H1 (cell line): ENCODE results near the gene RAB40C. TPM values are rescaled to one million over a fixed set of nuclear protein-coding genes. Genes with fewer than 3 reads are reported as not detected.

Source experiments
- CTCF ChIA-PET: fragments of 300-600 bp; sonication (Branson Sonifier 250); formaldehyde crosslinking; loops from one replicate; lab custom pipeline; 2021; ENCODE audit not compliant: partially characterized antibody; lab: Charles Lee
- POLR2A ChIA-PET: fragments of 300-600 bp; sonication (Branson Sonifier 250); formaldehyde crosslinking; loops from one replicate; lab custom pipeline; 2021; ENCODE audit warnings: inconsistent platforms; ENCODE audit not compliant: partially characterized antibody; lab: Charles Lee
- DNase-seq, 2 experiments: peaks; one replicate each; pipeline versions ENCODE4 v3.0.0 to v3.0.0-alpha.2; 2010 to 2022; ENCODE audit warnings: low spot score in 2 of 2, low read depth in 1 of 2, mixed read lengths in 1 of 2
- FAIRE-seq: peaks from 2 replicates; lab custom pipeline; 2011; peaks lifted over from hg19 to GRCh38; lab: Jason Lieb, UNC
- H2AFZ ChIP-seq: 2 replicates; pipeline ENCODE4 v1.8.1; 2012; ENCODE audit warnings: low read length, inconsistent platforms
- H2AK5ac ChIP-seq: 2 replicates; pipeline ENCODE4 v1.6.1; 2013; ENCODE audit warnings: low read depth, low read length
- H2BK120ac ChIP-seq: replicated peaks from 2 replicates; pipeline ENCODE3; 2013; ENCODE audit warnings: low read depth, low read length, inconsistent platforms
- H2BK12ac ChIP-seq: 2 replicates; pipeline ENCODE4 v1.6.1; 2013; ENCODE audit warnings: low read depth, low read length
- H2BK15ac ChIP-seq: 2 replicates; pipeline ENCODE4 v1.6.1; 2013; ENCODE audit warnings: low read length
- H2BK20ac ChIP-seq: 2 replicates; pipeline ENCODE4 v1.6.1; 2013; ENCODE audit warnings: low read length
- H2BK5ac ChIP-seq: 2 replicates; pipeline ENCODE4 v1.6.1; 2013; ENCODE audit warnings: low read depth, low read length
- H3K14ac ChIP-seq: 2 replicates; pipeline ENCODE4 v1.6.1; 2013; ENCODE audit warnings: inconsistent platforms; ENCODE audit not compliant: insufficient read length
- H3K18ac ChIP-seq: 2 replicates; pipeline ENCODE4 v1.6.1; 2013; ENCODE audit warnings: low read length; ENCODE audit errors: extremely low read depth
- H3K23ac ChIP-seq: 2 replicates; pipeline ENCODE4 v1.6.1; 2013; ENCODE audit warnings: inconsistent platforms; ENCODE audit not compliant: insufficient read length
- H3K23me2 ChIP-seq: 2 replicates; pipeline ENCODE4 v1.6.1; 2013; ENCODE audit warnings: low read depth, low read length
- H3K27ac ChIP-seq: 2 replicates; pipeline ENCODE4 v1.6.1; 2011; ENCODE audit warnings: low read depth, low read length, inconsistent platforms
- H3K27me3 ChIP-seq, 4 experiments: replicated peaks in 1 of 4; 1 replicate in 1 of 4; 2 replicates in 3 of 4; pipeline versions ENCODE4 v1.6.1 to v1.8.1; 2011 to 2013; ENCODE audit warnings: low read length in 3 of 4, mild to moderate bottlenecking in 3 of 4, inconsistent platforms in 2 of 4, mixed read lengths in 2 of 4, moderate library complexity in 1 of 4; ENCODE audit not compliant: control insufficient read depth in 3 of 4, insufficient read depth in 3 of 4; ENCODE audit errors: extremely low read depth in 1 of 4
- H3K36me3 ChIP-seq, 4 experiments: 2 replicates each; pipeline versions ENCODE4 v1.6.1 to v1.8.1; 2011 to 2013; ENCODE audit warnings: mild to moderate bottlenecking in 4 of 4, low read length in 3 of 4, moderate library complexity in 2 of 4, control low read depth in 1 of 4, inconsistent platforms in 1 of 4; ENCODE audit not compliant: insufficient read depth in 4 of 4, control insufficient read depth in 2 of 4
- H3K4ac ChIP-seq: replicated peaks from 2 replicates; pipeline ENCODE3; 2013; ENCODE audit warnings: low read length, low read depth, mixed read lengths, inconsistent platforms; ENCODE audit not compliant: insufficient read length
- H3K4me1 ChIP-seq, 4 experiments: replicated peaks in 1 of 4; 1 replicate in 1 of 4; 2 replicates in 3 of 4; pipeline versions ENCODE4 v1.6.1 to v1.8.1; 2011 to 2013; ENCODE audit warnings: low read length in 3 of 4, inconsistent platforms in 2 of 4, mixed read lengths in 1 of 4; ENCODE audit not compliant: insufficient read depth in 4 of 4, control insufficient read depth in 3 of 4
- H3K4me2 ChIP-seq, 2 experiments: 2 replicates each; pipeline versions ENCODE4 v1.6.1 to v1.8.1; 2011 to 2013; ENCODE audit warnings: low read depth in 2 of 2, low read length in 2 of 2, control low read depth in 1 of 2, inconsistent platforms in 1 of 2, mild to moderate bottlenecking in 1 of 2; ENCODE audit not compliant: insufficient read depth in 1 of 2
- H3K4me3 ChIP-seq, 4 experiments: fragments of 200-600, 300-600 bp in 1 of 4; sonication (generic), shearing (Covaris generic), sonication (Bioruptor Twin) in 1 of 4; 2 replicates each; pipeline versions ENCODE4 v1.5.1 to v1.8.1; 2011 to 2016; ENCODE audit warnings: low read length in 4 of 4, low read depth in 3 of 4, control low read depth in 2 of 4, inconsistent platforms in 2 of 4, mild to moderate bottlenecking in 2 of 4, mixed read lengths in 1 of 4, moderate library complexity in 1 of 4; ENCODE audit not compliant: insufficient read depth in 2 of 4; ENCODE audit errors: extremely low read depth in 1 of 4
- H3K56ac ChIP-seq: replicated peaks from 2 replicates; pipeline ENCODE3; 2013; ENCODE audit warnings: low read depth, mild to moderate bottlenecking, mixed read lengths, low read length, inconsistent platforms; ENCODE audit not compliant: insufficient read length
- H3K79me1 ChIP-seq: 2 replicates; pipeline ENCODE4 v1.6.1; 2013; ENCODE audit warnings: low read depth, low read length, control low read depth
- H3K79me2 ChIP-seq, 2 experiments: 2 replicates each; pipeline versions ENCODE4 v1.6.1 to v1.8.1; 2012 to 2013; ENCODE audit warnings: low read length in 2 of 2, mild to moderate bottlenecking in 2 of 2, inconsistent platforms in 1 of 2; ENCODE audit not compliant: insufficient read depth in 2 of 2, control insufficient read depth in 1 of 2
- H3K9ac ChIP-seq, 4 experiments: replicated peaks in 1 of 4; 1 replicate in 1 of 4; 2 replicates in 3 of 4; pipeline versions ENCODE4 v1.6.1 to v1.8.1; 2011 to 2013; ENCODE audit warnings: low read depth in 3 of 4, low read length in 3 of 4, control low read depth in 2 of 4, mild to moderate bottlenecking in 2 of 4, moderate library complexity in 2 of 4, inconsistent platforms in 1 of 4; ENCODE audit errors: extremely low read depth in 1 of 4
- H3K9me3 ChIP-seq, 2 experiments: 2 replicates each; pipeline versions ENCODE4 v1.6.1 to v1.8.1; 2012 to 2013; ENCODE audit warnings: mild to moderate bottlenecking in 2 of 2, moderate library complexity in 2 of 2, control low read depth in 1 of 2, inconsistent platforms in 1 of 2, low read depth in 1 of 2, low read length in 1 of 2, mixed read lengths in 1 of 2; ENCODE audit not compliant: insufficient read depth in 2 of 2
- H4K20me1 ChIP-seq, 2 experiments: replicated peaks in 1 of 2; 2 replicates each; pipeline versions ENCODE3 to v1.8.1; 2011 to 2013; ENCODE audit warnings: inconsistent platforms in 2 of 2, low read length in 2 of 2, mild to moderate bottlenecking in 1 of 2; ENCODE audit not compliant: insufficient read depth in 2 of 2, control insufficient read depth in 1 of 2
- H4K5ac ChIP-seq: 2 replicates; pipeline ENCODE4 v1.6.1; 2013; ENCODE audit warnings: low read length, low read depth, mixed read lengths, inconsistent platforms; ENCODE audit not compliant: insufficient read length
- H4K8ac ChIP-seq: 2 replicates; pipeline ENCODE4 v1.8.0; 2013; ENCODE audit warnings: mild to moderate bottlenecking, moderate library complexity, low read length, inconsistent platforms; ENCODE audit not compliant: insufficient read depth; ENCODE audit errors: extremely low read depth
- H4K91ac ChIP-seq: replicated peaks from 2 replicates; pipeline ENCODE3; 2013; ENCODE audit warnings: low read length, mixed read lengths, inconsistent platforms; ENCODE audit not compliant: insufficient read length
- BCL11A ChIP-seq, 2 experiments: IDR thresholded peaks; one replicate each; pipeline ENCODE4 v1.6.1; 2011; ENCODE audit warnings: low read depth in 2 of 2, low read length in 2 of 2, mild to moderate bottlenecking in 2 of 2
- CHD2 ChIP-seq: IDR thresholded peaks from 2 replicates; pipeline ENCODE4 v1.6.1; 2012; ENCODE audit warnings: low read length, improper control_type of control experiment
- HDAC6 ChIP-seq: IDR thresholded peaks from one replicate; pipeline ENCODE4 v1.7.1; 2012; ENCODE audit warnings: low read depth, mild to moderate bottlenecking, inconsistent platforms, low read length, moderate library complexity
- RAD21 ChIP-seq, 2 experiments: IDR thresholded peaks in 1 of 2; conservative IDR thresholded peaks in 1 of 2; 2 replicates each; pipeline ENCODE4 v1.6.1; 2011; ENCODE audit warnings: low read depth in 2 of 2, low read length in 2 of 2, improper control_type of control experiment in 1 of 2, inconsistent platforms in 1 of 2, mild to moderate bottlenecking in 1 of 2, moderate library complexity in 1 of 2
- RBBP5 ChIP-seq: IDR thresholded peaks from 2 replicates; pipeline ENCODE4 v1.7.1; 2012; ENCODE audit warnings: low read depth, mild to moderate bottlenecking, inconsistent platforms, low read length, moderate library complexity, borderline replicate concordance
- SIRT6 ChIP-seq: IDR thresholded peaks from one replicate; pipeline ENCODE4 v1.7.1; 2012; ENCODE audit warnings: low read length, inconsistent platforms
- SP2 ChIP-seq: IDR thresholded peaks from 2 replicates; pipeline ENCODE4 v1.6.1; 2012; ENCODE audit warnings: mild to moderate bottlenecking, low read length, inconsistent platforms
- WGBS, 2 experiments: shearing (Covaris generic) in 1 of 2; methylation state at CpG; one replicate each; pipeline versions ENCODE4 v1.1.6 to v1.1.7; 2013 to 2015; ENCODE audit warnings: low lambda C conversion rate in 2 of 2, mixed read lengths in 2 of 2, inconsistent platforms in 1 of 2, low coverage in 1 of 2, missing lambda C conversion rate in 1 of 2; ENCODE audit not compliant: insufficient replicate concordance in 2 of 2, insufficient coverage in 1 of 2, insufficient read length in 1 of 2; ENCODE audit errors: extremely low coverage in 1 of 2, missing lambda C conversion rate in 1 of 2; 5-methylcytosine and 5-hydroxymethylcytosine counted together
- polyA plus RNA-seq, 7 experiments: library from polyadenylated mRNA; depleted of rRNA in 3 of 7; stranded (reverse) in 5 of 7; unstranded in 2 of 7; fragments of >200 nt in 5 of 7; fragments of 200-250 nt in 2 of 7; gene quantifications; 1 replicate in 5 of 7; 2 replicates in 1 of 7; 4 replicates in 1 of 7; pipeline versions ENCODE4 v1.2.1 to v1.2.3, GENCODE V29; 2011 to 2013; ENCODE audit warnings: missing spikeins in 2 of 7, mixed read lengths in 2 of 7
- total RNA-seq: library from RNA; stranded (reverse); fragmentation: NEBNext Ultra II Directional; extraction: Animal tissue kit (Norgen Biotek cat#: 25700); gene quantifications from 2 replicates; pipeline ENCODE4 v1.2.1, GENCODE V29; 2021

RAB40C gene
- total and polyA plus RNA-seq, 2 of the 8 experiments (the other 6 are each of a cell fraction or from before 2014, with no cell fraction given), result 13.9 to 15.6 TPM

DNA sequence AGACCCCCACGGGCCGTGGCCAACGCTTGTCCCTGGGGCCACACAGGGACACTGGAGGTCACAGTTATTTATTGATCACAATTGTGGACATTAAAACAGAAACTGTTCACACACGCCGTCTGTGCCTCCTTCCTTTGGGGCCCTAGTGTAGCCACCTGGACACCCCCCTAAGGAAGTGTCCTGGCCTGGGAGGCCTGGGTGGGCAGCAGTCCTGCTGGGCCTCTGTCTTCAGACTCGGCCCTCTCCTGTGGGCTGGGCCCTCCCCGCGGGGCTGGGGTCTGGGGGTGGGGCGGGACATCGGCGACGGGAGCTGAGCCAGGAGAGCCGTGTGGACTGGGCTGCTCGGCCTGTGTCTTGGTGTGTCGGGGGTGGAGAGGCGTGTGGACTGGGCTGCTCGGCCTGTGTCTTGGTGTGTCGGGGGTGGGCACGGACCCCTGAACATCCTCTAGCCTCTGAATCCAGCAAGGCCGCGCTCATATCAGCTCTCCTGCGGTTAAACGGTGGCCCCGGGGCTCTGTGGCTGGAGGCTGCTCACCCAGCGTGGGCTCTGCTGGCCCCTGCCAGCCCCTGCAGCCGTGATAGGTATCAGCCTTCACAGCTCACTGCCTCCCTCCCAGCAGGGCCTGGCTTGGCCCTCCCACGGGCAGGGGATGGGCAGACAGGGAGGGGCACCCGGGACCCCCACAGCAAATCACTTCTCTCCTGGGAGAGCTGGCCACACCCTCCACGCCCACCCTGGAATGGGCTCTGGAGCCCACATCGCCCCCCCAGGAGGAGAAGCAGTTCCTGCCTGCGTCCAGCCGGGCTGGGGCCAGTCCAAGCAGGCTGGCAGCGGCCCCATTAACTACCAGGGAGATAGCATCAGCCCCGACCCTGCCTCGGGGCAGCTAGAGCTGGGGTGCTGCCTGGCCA, 24.2 kb upstream of the RAB40C start:
- peaks cover 12% of the 10 kb centered on the region for H3K23me2 ChIP-seq
- FAIRE-seq (no peak), DNase-seq (no peak)
- H3K79me1 ChIP-seq, result no peaks in the 10 kb centered on the region; the same call in 1 of the 2 replicates
- peak overlapping the region; percentile 53 for H3K4ac ChIP-seq
- TF ChIP-seq CHD2, result no peak
- no peak for TF ChIP-seq SIRT6
- no peak for TF ChIP-seq SP2
- no peak for TF ChIP-seq HDAC6
- no peak for TF ChIP-seq RAD21 (IDR thresholded peaks at IDR 0.05 in 1 of 2, conservative IDR thresholded peaks at IDR 0.05 in 1 of 2; ENCODE audit: low read depth in 2 of 2, low read length in 2 of 2)
- no peak for TF ChIP-seq RBBP5
- TF ChIP-seq BCL11A (IDR thresholded peaks at IDR 0.05; ENCODE audit: low read depth in 2 of 2, low read length in 2 of 2), result no peak
- no peak overlapping the region; the same call in 1 of the 2 replicates for H2BK15ac ChIP-seq
- H4K8ac ChIP-seq, result peak overlapping the region; percentile 25; the same call in 1 of the 2 replicates
- H3K18ac ChIP-seq, result no peak overlapping the region
- WGBS, 2 experiments, result 85% methylated on average over 33 of the region's 35 CpGs; no CpG with 5 or more reads in 1 of the 2 experiments
- no peak overlapping the region for H4K91ac ChIP-seq
- H3K79me2 ChIP-seq, result peaks cover 0 to 5% of the 10 kb centered on the region in 2 experiments; a peak in 1 of 4 replicates
- no peak overlapping the region for H4K5ac ChIP-seq
- H2BK12ac ChIP-seq, result peak overlapping the region; percentile 39; the same call in 1 of the 2 replicates
- H4K20me1 ChIP-seq, result peaks cover 0 to 3% of the 10 kb centered on the region in 2 experiments
- H3K4me2 ChIP-seq, result no peak overlapping the region; a peak in 1 of 4 replicates
- H2AFZ ChIP-seq, result no peak overlapping the region
- H3K56ac ChIP-seq, result no peak overlapping the region
- ChIA-PET CTCF (interaction anchor here (0.6 to 2.3 kb wide), 6 partner anchors 9 to 1334 kb away, joined by 3 to 14 read pairs (median 4); no protein-coding TSS in a partner anchor), POLR2A (interaction anchor here (1.5 to 7.9 kb wide), 5 partner anchors 8 to 16 kb away, joined by 4 to 58 read pairs (median 7); no protein-coding TSS in a partner anchor)
- no peak overlapping the region for H3K14ac ChIP-seq
- H3K27me3 ChIP-seq, result peaks cover 10 to 13% (median 12%) of the 10 kb centered on the region in 4 experiments; a peak in 6 of 7 replicates
- peaks cover 0 to 27% (median 12%) of the 10 kb centered on the region in 4 experiments; a peak in 5 of 7 replicates for H3K4me1 ChIP-seq
- H3K9me3 ChIP-seq, result no peaks in the 10 kb centered on the region
- no peak overlapping the region for H2BK120ac ChIP-seq
- no peak overlapping the region for H3K4me3 ChIP-seq
- no peak overlapping the region for H3K23ac ChIP-seq
- H3K9ac ChIP-seq, result no peak overlapping the region; a peak in 1 of 7 replicates
- H3K36me3 ChIP-seq, result no peaks in the 10 kb centered on the region
- no peak overlapping the region for H3K27ac ChIP-seq
- H2AK5ac ChIP-seq, result no peak overlapping the region
- no peak overlapping the region for H2BK20ac ChIP-seq
- no peak overlapping the region for H2BK5ac ChIP-seq
